ENCODE results near the gene C1orf115.
"Not testable (repeated sequence)": the region's sequence is repeated elsewhere in the genome, so short reads cannot be mapped to it uniquely, and the experiment has no call there.

C1orf115 gene

GRCh38 chr1:220694866-220695382 is 4.8 kb downstream of the C1orf115 start:
- no peak for DNase-seq (ENCODE audit: low read depth)

- DNase-seq (ENCODE audit: low read depth), result no peak
Measured at GRCh38 chr1:220695426-220695825, 5.3 kb downstream of the C1orf115 start.

DNA sequence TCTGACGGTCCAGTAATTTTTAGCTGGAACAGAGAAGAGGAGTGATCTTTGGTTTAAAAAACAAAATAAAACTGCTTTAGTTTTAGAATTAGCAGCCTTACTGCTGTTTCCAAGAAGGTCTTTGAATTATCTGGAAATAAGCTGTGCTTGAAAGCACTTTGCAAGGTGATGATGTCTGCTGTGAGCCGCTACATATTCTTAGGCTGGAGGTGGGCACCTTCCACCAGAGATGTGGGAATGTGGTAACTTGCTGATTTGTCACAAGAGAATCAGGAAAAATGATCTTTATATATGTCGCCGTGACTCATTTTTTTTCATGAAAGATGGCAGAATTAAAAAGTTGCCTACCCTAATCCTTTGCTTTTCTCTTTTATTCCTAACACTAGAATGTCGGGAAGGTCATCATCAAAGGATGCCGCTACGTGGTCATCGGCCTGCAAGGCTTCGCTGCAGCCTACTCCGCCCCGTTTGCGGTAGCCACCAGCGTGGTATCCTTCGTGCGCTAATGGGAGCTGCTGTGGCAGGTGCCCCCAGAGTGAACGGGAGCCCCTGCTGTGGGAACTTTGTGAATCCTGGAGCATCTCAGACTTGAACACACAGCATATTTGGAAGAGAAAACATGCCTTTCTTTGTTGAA is 6.2 kb downstream of the C1orf115 start:
- DNase-seq (ENCODE audit: low read depth), result no peak

- DNase-seq (ENCODE audit: low read depth), result no peak
Measured at GRCh38 chr1:220696863-220697231, 6.7 kb downstream of the C1orf115 start.

GRCh38 chr1:220697326-220697725 is 7.2 kb downstream of the C1orf115 start:
- no peak for DNase-seq (ENCODE audit: low read depth)

DNA sequence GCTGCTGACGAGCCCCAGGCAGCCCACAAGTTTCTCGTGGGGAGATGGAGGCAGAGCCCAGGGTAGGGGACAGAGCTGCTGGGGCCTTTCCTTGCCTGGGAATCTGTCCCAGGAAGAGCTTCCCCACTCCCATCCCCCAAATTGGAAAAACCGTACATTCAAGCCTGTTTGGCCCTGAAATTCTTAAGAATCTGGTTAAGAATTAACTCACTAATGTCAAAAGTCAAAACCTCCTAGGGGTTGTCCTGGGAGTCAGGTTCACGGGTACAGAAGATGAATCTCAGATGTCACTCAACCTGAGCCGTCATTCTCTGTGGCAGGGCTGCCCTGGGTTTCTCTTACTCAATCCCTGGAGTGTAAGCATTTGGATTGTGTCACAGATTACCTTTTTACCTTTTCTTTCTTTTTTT is 8.4 kb downstream of the C1orf115 start:
- no peak for DNase-seq (ENCODE audit: low read depth)

DNA sequence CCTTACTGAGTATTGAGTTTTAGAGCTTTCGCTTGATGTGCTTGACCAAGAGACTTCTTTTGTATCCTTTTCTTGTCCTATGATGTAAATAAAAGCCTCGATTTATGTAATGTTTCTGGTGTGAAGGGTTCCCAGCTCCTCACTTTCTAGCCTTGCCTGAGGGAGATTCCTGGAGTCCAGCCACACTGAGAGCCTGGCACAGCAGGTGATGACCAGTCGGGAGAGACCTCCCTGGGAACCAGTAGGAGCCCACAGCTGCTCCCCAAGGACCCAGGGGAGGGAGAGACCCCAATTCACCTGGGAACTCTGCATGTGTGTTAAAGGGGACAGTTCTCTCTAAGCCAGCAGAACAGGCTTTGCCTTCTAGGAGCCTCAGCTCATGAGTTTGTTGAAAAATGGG is 8.9 kb downstream of the C1orf115 start:
- no peak for DNase-seq (ENCODE audit: low read depth)

DNA sequence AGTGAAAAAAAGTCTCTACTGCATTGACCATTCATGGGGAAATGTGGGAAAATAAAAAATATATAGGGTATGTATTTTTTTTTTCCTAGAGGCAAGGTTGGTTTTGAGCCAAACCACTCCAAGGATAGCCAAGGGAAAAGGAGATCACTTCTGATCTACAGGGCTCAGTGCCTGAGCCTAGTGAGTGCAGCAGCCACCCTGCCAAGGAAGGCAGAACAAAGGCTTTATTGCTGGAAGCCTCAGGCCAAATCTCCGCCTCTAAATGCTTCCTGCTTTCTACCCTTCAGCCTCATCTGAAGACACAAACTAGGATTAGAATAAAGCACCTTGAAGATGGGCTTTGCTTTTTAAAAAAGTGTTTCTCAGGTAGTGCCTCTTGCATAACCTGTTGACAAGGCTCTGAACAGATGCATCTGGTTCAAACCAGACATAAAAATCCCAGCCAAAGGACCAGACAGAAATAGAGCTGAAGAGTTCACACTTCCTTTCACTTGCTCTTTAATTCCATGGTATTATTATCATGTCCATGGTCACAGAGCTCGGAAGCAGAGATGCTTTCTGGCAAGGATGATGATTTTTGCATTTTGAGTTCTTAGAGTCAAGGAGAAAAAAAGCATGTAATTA is 10.5 kb downstream of the C1orf115 start:
- DNase-seq (ENCODE audit: low read depth), result no peak

GRCh38 chr1:220701974-220702373 is 11.8 kb downstream of the C1orf115 start:
- no peak for DNase-seq (ENCODE audit: low read depth)

GRCh38 chr1:220702733-220703270 is 12.6 kb downstream of the C1orf115 start:
- DNase-seq (ENCODE audit: low read depth), result no peak

GRCh38 chr1:220703305-220703704 is 13.1 kb downstream of the C1orf115 start:
- DNase-seq (ENCODE audit: low read depth), result no peak

DNA sequence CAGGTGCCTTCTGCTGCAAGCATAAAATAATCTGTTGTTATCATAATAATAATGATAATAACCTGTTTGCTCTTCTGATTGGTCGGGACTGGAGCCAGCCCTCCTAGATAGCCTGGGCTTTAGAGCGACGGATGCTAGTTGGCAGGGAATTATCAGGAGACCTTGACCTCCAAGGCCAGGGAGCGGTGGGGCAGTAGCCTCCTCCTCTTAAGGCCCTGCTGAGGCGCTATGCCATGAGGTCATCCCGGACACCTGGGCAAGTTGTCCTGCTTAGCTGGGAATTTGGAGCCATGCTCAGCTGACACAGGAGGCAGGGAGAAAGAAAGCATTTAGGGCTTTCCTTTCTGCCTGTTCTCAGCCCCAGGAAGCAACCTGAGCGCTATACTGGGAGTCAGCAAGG is 15.6 kb downstream of the C1orf115 start:
- no peak for DNase-seq (ENCODE audit: low read depth)

- DNase-seq (ENCODE audit: low read depth), result no peak
Measured at GRCh38 chr1:220706480-220706879, 16.3 kb downstream of the C1orf115 start.

- no peak for DNase-seq (ENCODE audit: low read depth)
Measured at GRCh38 chr1:220707160-220707559, 17.0 kb downstream of the C1orf115 start.

DNA sequence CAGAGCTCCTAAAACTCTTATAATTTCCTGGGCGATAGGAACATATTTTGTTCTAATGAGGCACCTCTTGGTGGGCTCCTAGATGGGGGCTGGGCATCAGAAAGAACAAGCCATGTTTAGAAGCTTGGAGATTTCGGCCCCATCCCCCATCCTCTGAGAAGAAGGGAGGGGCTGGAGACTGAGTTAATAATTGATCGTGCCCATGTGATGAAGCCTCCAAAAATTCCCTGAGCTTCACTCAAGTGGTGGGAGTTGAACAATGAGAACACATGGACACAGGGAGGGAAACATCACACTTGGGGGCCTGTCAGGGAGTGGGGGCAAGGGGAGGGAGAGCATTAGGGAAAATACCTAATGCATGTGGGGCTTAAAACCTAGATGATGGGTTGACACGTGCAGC is 18.1 kb downstream of the C1orf115 start:
- DNase-seq (ENCODE audit: low read depth), result no peak

GRCh38 chr1:220708936-220709801 is 19.0 kb downstream of the C1orf115 start:
- DNase-seq (ENCODE audit: low read depth), result no peak

DNA sequence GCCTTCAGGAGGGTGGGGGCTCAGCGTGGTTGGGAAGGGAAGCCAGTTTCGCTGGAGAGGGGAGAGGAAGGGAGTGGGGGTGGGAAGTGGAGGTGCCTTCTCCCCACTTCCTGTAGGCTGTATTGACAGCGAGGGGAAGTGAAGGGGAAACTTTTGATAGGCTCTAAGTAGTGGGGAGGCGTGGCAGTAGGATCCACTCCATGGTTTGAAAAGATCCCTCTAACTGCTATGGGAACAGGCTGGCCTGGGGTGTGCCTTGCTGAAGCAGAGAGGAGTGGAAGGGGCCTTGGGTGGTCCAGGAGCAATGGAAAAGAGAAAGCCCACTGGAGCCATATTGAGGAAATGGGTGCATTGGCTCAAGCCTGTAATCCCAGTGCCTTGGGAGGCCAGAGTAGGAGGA is 20.2 kb downstream of the C1orf115 start:
- no peak for DNase-seq (ENCODE audit: low read depth)

DNA sequence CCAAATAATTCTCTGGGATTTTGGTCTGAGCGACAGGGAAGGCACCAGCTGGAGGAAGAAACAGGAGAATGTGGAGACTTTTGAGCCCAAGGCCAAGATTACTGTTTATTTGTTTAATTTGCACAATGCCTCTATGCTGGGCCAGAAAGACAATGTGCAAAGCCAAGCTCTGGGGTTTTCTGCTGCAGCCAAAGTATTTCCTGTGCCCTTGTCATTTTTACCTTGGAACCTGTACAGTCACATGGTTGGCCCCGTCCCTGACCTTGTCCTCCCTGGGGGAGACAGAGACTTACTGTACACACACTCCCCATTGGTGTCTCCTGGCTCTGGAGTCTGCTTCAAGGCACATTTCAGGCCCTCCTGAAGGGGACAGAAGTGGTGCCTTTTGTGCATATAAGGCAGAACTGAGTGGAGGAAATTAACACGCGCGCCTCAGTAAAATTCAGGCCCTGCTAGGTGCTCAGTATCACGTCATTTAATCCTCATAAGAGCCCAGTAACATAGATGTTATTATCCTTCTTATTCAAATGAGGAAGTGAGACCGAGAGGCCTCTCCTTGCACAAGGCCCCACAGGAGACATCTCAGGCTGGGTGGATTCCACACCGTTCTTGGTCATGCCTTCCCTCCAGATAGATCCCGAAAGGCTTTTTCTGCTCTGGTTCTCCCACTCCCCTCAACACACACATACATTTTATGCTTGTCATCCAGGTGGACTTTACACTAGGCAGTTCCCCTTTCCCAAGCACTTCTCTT is 21.1 kb downstream of the C1orf115 start:
- DNase-seq (ENCODE audit: low read depth), result no peak

GRCh38 chr1:220715986-220716385 is 25.8 kb downstream of the C1orf115 start:
- DNase-seq (ENCODE audit: low read depth), result not testable (repeated sequence)

GRCh38 chr1:220717800-220718640 is 27.9 kb downstream of the C1orf115 start:
- DNase-seq (ENCODE audit: low read depth), result no peak

- not testable (repeated sequence) for DNase-seq (ENCODE audit: low read depth)
Measured at GRCh38 chr1:220721266-220721665, 31.1 kb downstream of the C1orf115 start.
